Skeletal muscle tissue (tissue), 4 donors: ENCODE results near the gene MPPED1. TPM values are rescaled to one million over a fixed set of nuclear protein-coding genes. Genes with fewer than 3 reads are reported as not detected.

Experiments
- H3K27ac ChIP-seq: one replicate; pipeline ENCODE4 v1.7.0; 2013; ENCODE audit warnings: mild to moderate bottlenecking, low read depth, low read length, inconsistent platforms
- H3K27me3 ChIP-seq, 3 donors: one replicate each; pipeline ENCODE4 v1.7.0; 2013; ENCODE audit warnings: low read length in 3 of 3; ENCODE audit not compliant: control insufficient read depth in 3 of 3, insufficient read depth in 3 of 3
- H3K36me3 ChIP-seq, 3 donors: one replicate each; pipeline ENCODE4 v1.7.0; 2013; ENCODE audit warnings: low read length in 3 of 3; ENCODE audit not compliant: control insufficient read depth in 3 of 3, insufficient read depth in 3 of 3
- H3K4me1 ChIP-seq, 3 donors: one replicate each; pipeline ENCODE4 v1.7.0; 2013; ENCODE audit warnings: low read length in 3 of 3, mild to moderate bottlenecking in 3 of 3; ENCODE audit not compliant: control insufficient read depth in 3 of 3, insufficient read depth in 3 of 3
- H3K4me3 ChIP-seq, 3 donors: one replicate each; pipeline ENCODE4 v1.7.0; 2013; ENCODE audit warnings: low read length in 3 of 3
- H3K9ac ChIP-seq, 3 donors: one replicate each; pipeline ENCODE4 v1.7.0; 2013; ENCODE audit warnings: low read length in 3 of 3, mild to moderate bottlenecking in 3 of 3, moderate library complexity in 2 of 3, low read depth in 1 of 3
- H3K9me3 ChIP-seq, 3 donors: one replicate each; pipeline ENCODE4 v1.7.0; 2013; ENCODE audit warnings: low read length in 3 of 3; ENCODE audit not compliant: control insufficient read depth in 3 of 3
- total RNA-seq: library from RNA; depleted of rRNA; stranded (reverse); fragments of >200 nt; gene quantifications from one replicate; pipeline ENCODE4 v1.2.3, GENCODE V29; 2014
- donor health status: Osteomylitis.

The MPPED1 gene
- total RNA-seq, 1 donor from 2014 or later = under 0.01 TPM

- Histone ChIP-seq H3K4me1 (no peaks in the 10 kb centered on the region), H3K27ac (no peak overlapping the region), H3K36me3 (no peaks in the 10 kb centered on the region), H3K4me3 (no peak overlapping the region), H3K9me3 (no peaks in the 10 kb centered on the region), H3K9ac (no peak overlapping the region), H3K27me3 (peaks cover 2 to 12% (median 7%) of the 10 kb centered on the region in 3 donors)
Measured at GRCh38 chr22:43501878-43502277, 90.1 kb downstream of the MPPED1 start.

DNA sequence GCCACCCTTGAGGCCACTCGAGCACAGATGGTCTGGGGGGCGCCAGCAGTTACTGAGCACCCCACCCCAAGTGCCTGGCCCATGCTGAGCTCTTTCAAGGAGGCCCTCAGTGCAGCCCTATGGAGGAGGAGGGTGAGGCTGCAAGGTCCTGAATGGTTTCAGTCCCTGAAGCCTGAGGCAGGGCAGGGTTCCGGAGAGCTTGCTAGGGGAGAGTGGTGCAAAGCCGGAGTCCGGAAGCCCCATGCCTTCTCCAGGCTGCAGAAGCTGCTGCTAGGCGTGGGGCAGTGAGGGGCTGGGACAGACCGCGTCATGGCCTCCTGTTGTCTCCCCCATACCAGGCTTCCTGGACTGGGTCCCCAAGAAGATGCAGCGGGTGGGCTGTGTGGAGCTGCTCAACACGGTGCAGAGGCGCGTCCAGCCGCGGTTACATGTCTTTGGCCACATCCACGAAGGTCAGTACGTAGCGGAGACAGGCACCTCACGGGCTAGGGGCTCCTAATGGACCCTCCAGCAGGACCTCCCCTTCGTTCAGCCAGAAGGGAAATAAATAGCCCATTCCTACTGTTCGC, 90.6 kb downstream of the MPPED1 start:
- Histone ChIP-seq H3K4me1 (no peaks in the 10 kb centered on the region), H3K27me3 (peaks cover 7 to 12% (median 7%) of the 10 kb centered on the region in 3 donors), H3K9ac (no peak overlapping the region), H3K27ac (no peak overlapping the region), H3K9me3 (no peaks in the 10 kb centered on the region), H3K36me3 (no peaks in the 10 kb centered on the region), H3K4me3 (no peak overlapping the region)

- H3K4me1 ChIP-seq = no peaks in the 10 kb centered on the region
- H3K36me3 ChIP-seq = no peaks in the 10 kb centered on the region
- H3K27ac ChIP-seq = no peak overlapping the region
- H3K4me3 ChIP-seq = no peak overlapping the region
- no peak overlapping the region for H3K9ac ChIP-seq
- H3K27me3 ChIP-seq = peaks cover 7 to 12% (median 7%) of the 10 kb centered on the region in 3 donors
- H3K9me3 ChIP-seq = no peaks in the 10 kb centered on the region
Measured at GRCh38 chr22:43504068-43504467, 92.3 kb downstream of the MPPED1 start.

GRCh38 chr22:43504666-43505261, 93.0 kb downstream of the MPPED1 start:
- H3K36me3 ChIP-seq = no peaks in the 10 kb centered on the region
- no peak overlapping the region for H3K27ac ChIP-seq
- peaks cover 7 to 12% (median 7%) of the 10 kb centered on the region in 3 donors for H3K27me3 ChIP-seq
- no peak overlapping the region for H3K4me3 ChIP-seq
- no peaks in the 10 kb centered on the region for H3K9me3 ChIP-seq
- no peaks in the 10 kb centered on the region for H3K4me1 ChIP-seq
- no peak overlapping the region for H3K9ac ChIP-seq

- no peak overlapping the region for H3K27ac ChIP-seq
- H3K36me3 ChIP-seq = no peaks in the 10 kb centered on the region
- H3K4me1 ChIP-seq = no peaks in the 10 kb centered on the region
- peaks cover 7 to 12% (median 7%) of the 10 kb centered on the region in 3 donors for H3K27me3 ChIP-seq
- no peak overlapping the region for H3K9ac ChIP-seq
- no peaks in the 10 kb centered on the region for H3K9me3 ChIP-seq
- H3K4me3 ChIP-seq = no peak overlapping the region
Measured at GRCh38 chr22:43505423-43505822, 93.6 kb downstream of the MPPED1 start.

- Histone ChIP-seq H3K4me3 (no peak overlapping the region), H3K9me3 (no peaks in the 10 kb centered on the region), H3K9ac (no peak overlapping the region), H3K4me1 (no peaks in the 10 kb centered on the region), H3K36me3 (no peaks in the 10 kb centered on the region), H3K27me3 (peaks cover 7 to 14% (median 7%) of the 10 kb centered on the region in 3 donors), H3K27ac (no peak overlapping the region)
Measured at GRCh38 chr22:43505896-43506295, 94.1 kb downstream of the MPPED1 start.

DNA sequence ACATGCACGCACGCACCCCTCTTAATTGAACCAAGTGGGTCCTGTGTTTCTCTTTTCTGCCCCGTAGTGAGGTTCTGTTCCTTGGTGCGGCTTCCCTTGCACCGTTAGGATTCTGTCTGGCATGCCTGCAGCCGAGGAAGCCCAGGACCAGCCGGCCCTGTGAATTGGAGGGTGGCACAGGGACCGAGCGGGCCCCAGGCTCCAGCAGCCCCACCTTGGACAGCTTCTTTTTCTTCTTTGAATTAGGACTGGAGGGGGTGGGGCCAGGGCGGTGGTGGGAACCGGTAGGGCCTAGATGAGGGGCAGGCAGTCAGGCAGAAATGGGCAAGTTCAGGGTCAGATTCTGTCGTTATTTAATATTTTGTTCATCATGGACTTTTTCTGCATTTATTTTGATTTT, 94.7 kb downstream of the MPPED1 start:
- no peaks in the 10 kb centered on the region for H3K4me1 ChIP-seq
- no peak overlapping the region for H3K9ac ChIP-seq
- no peak overlapping the region for H3K27ac ChIP-seq
- H3K4me3 ChIP-seq = no peak overlapping the region
- H3K27me3 ChIP-seq = peaks cover 7 to 14% (median 7%) of the 10 kb centered on the region in 3 donors
- H3K36me3 ChIP-seq = no peaks in the 10 kb centered on the region
- no peaks in the 10 kb centered on the region for H3K9me3 ChIP-seq

- Histone ChIP-seq H3K36me3 (no peaks in the 10 kb centered on the region), H3K9ac (no peak overlapping the region), H3K27ac (no peak overlapping the region), H3K4me3 (no peak overlapping the region), H3K4me1 (no peaks in the 10 kb centered on the region), H3K27me3 (peaks cover 4 to 15% (median 7%) of the 10 kb centered on the region in 3 donors), H3K9me3 (no peaks in the 10 kb centered on the region)
Measured at GRCh38 chr22:43507235-43507634, 95.4 kb downstream of the MPPED1 start.

GRCh38 chr22:43508489-43508888, 96.7 kb downstream of the MPPED1 start:
- Histone ChIP-seq H3K4me1 (no peaks in the 10 kb centered on the region), H3K36me3 (no peaks in the 10 kb centered on the region), H3K9ac (no peak overlapping the region), H3K27ac (no peak overlapping the region), H3K9me3 (no peaks in the 10 kb centered on the region), H3K27me3 (peaks cover 0 to 17% (median 13%) of the 10 kb centered on the region in 3 donors), H3K4me3 (no peak overlapping the region)

GRCh38 chr22:43509337-43509736, 97.5 kb downstream of the MPPED1 start:
- no peaks in the 10 kb centered on the region for H3K36me3 ChIP-seq
- H3K4me3 ChIP-seq = no peak overlapping the region
- H3K9ac ChIP-seq = no peak overlapping the region
- H3K27ac ChIP-seq = no peak overlapping the region
- H3K27me3 ChIP-seq = peaks cover 0 to 17% (median 13%) of the 10 kb centered on the region in 3 donors
- no peaks in the 10 kb centered on the region for H3K4me1 ChIP-seq
- no peaks in the 10 kb centered on the region for H3K9me3 ChIP-seq
